Measurements from ENCODE around the gene LENG1. TPM values are rescaled to one million over a fixed set of nuclear protein-coding genes. Genes with fewer than 3 reads are reported as not detected.

The LENG1 gene
- total RNA-seq: 2.6 and 4.3 TPM in 2 replicates

GRCh38 chr19:54159352-54160181 is at the start of gene LENG1:
Gene LENG1 (minus strand): TSS chr19:54159721. CDS start chr19:54159695, 26 bp downstream.

DNA sequence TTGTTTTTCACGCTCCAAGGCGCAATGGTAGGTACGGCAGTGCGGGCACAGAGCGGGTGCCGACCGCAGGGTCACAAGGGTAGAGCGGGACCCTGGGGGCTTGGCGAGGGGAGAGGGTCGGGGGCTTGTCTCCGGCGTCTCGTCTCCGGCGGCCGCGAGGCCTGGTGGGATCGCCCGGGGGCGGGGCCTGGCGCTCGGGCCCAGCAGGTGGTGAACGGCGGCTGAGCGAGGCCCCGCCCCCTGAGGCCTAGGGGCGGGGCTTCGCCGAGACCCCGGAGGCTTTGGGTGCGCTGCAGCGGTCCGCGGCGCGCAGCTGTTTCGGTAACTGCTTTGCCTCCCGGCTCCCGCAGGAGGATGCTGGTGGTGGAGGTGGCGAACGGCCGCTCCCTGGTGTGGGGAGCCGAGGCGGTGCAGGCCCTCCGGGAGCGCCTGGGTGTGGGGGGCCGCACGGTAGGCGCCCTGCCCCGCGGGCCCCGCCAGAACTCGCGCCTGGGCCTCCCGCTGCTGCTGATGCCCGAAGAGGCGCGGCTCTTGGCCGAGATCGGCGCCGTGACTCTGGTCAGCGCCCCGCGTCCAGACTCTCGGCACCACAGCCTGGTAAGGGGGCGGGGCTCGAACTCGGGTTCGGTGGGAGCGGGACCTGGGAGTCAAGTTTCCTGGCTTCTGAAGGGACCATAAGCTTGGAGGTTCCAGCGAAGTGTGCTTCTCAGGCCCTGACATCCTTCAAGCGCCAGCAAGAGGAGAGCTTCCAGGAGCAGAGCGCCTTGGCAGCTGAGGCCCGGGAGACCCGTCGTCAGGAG is 31.7 kb upstream of the LENG1 start, which contains the start of gene TSEN34:
Gene TSEN34 (plus strand): TSS at position 298 of the 800 bp plus-strand sequence. CDS start 57 bp downstream, at position 355.

GRCh38 chr19:54189145-54189734 is 29.7 kb upstream of the LENG1 start, which contains the start of gene MBOAT7:
Gene MBOAT7 (minus strand): TSS chr19:54189580. CDS start chr19:54188508, 1,072 bp downstream.

DNA sequence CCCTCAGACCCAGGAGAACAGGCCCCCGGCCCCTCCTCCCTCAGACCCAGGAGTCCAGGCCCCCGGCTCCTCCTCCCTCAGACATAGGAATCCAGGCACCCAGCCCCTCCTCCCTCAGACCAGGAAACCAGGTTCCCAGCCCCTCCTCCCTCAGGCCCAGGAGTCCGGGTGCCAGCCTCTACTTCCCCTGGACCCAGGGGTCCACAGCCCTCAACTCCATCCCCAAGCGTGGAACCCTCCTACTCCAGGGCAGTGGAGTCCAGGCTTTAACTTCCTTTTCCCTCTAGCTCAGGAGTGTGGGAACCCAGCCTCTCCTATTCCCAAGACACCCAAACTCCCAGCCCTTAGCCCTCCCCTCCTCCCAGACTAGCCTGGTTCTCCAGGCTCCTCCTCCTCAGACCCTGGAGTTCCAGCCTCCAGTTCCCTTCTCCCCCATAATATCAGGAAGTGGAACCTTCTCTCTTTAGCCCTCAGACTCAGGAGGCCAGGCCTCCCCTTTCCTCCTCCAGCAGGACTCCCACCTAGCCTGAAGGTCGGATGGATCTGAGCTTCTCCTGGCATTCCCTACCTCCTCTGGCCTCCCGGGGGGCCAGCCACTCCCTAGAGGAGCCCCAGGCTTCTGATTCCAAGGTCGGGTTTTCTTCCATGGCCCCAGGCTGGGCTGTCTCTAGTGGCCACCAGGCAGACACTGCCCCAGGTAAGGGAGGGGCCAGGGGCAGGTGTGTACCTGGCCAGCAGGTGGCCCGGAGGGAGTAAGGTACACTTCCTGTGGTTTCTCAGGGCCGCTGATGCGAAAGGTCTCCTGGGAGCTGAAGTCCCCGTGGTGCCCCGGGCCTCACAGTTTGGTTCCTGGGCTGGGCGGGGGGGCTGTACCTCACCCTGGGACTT is 13.2 kb upstream of the LENG1 start, which contains the start of gene TMC4:
Gene TMC4 (minus strand): TSS at position 690 of the 888 bp plus-strand sequence. CDS start 43 bp downstream, at position 647.

GRCh38 chr19:54137699-54138488 is 21.6 kb downstream of the LENG1 start, which contains the start of gene CNOT3:
Gene CNOT3 (plus strand): TSS chr19:54137762. CDS start chr19:54142979, 5,217 bp downstream.

DNA sequence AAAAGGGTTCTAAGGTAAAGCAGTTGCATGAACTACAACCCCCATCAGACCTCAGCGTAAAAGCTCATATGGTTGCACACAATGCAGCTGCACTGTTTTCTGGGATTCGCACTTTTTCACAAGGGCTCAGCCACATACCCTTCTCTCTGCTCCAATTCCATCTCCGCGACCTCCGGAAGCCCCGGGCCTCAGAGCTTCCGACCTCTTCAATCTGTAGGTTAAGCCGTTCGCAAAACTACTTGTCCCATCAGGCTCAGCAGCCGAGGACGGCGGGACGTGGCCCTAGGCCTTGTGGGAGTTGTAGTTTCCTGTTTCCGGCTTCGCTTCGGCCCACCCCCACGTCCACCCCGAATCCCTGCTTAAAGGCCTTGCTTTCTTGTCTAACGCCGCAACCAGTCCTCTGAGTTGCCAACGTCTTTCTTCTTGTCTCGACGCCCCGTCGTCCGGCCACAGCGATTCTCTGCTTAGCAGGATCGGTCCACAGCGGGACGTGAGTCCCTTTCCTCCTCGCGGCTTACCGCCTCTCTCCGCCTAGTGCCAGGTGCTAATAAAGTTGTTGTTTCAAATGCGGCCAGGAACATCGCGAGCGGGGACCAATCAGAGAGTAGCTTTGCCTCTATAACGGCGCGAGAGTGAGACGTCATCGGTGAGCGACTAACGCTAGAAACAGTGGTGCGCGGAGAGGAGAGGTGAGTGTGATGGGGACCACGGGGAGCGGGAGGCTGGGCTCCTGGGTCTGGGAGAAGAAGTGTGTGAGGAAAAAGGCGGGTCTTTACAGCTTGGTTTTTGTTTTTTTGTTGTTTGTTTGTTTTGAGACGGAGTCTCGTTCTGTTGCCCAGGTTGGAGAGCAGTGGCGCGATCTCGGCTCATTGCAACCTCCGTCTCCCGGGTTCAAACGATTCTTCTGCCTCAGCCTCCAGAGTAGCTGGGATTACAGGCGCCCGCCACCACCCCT is 44.1 kb downstream of the LENG1 start, which contains the start of the genes PRPF31 and TFPT:
Gene PRPF31 (plus strand): TSS at position 646 of the 955 bp plus-strand sequence. CDS start 2,525 bp downstream, outside the sequence.
Gene TFPT (minus strand): TSS at position 549 of the 955 bp plus-strand sequence. CDS start 388 bp downstream, at position 161.

Other genes starting within 250 kb of the LENG1 start
- 0.39 and 1.1 TPM in 2 replicates for gene CACNG8, start 196.8 kb downstream of the LENG1 start, total RNA-seq
- 0.68 and 1.8 TPM in 2 replicates for gene CACNG6, start 168.1 kb downstream of the LENG1 start, total RNA-seq
- gene VSTM1, start 95.8 kb downstream of the LENG1 start, total RNA-seq: not detected in 2 replicates
- not detected in 2 replicates for gene TARM1, start 78.4 kb downstream of the LENG1 start, total RNA-seq
- gene OSCAR, start 58.9 kb downstream of the LENG1 start, total RNA-seq: 0.69 TPM in 1 of 2 replicates, not detected in the other
- gene NDUFA3, start 56.9 kb downstream of the LENG1 start, total RNA-seq: 5.2 and 6.7 TPM in 2 replicates
- 16.7 and 22.3 TPM in 2 replicates for gene TFPT, start 44.1 kb downstream of the LENG1 start, total RNA-seq
- 38.3 and 47.2 TPM in 2 replicates for gene PRPF31, start 44.0 kb downstream of the LENG1 start, total RNA-seq
- gene CNOT3, start 22.0 kb downstream of the LENG1 start, total RNA-seq: 29.0 and 71.3 TPM in 2 replicates
- gene TMC4, start 13.4 kb upstream of the LENG1 start, total RNA-seq: 0.44 TPM in 1 of 2 replicates, not detected in the other
- gene MBOAT7, start 29.9 kb upstream of the LENG1 start, total RNA-seq: 146 and 153 TPM in 2 replicates
- gene TSEN34, start 31.6 kb upstream of the LENG1 start, total RNA-seq: 114 and 134 TPM in 2 replicates
- 2,120 and 2,256 TPM in 2 replicates for gene RPS9, start 41.1 kb upstream of the LENG1 start, total RNA-seq
- not detected in 2 replicates for gene LILRB3, start 63.3 kb upstream of the LENG1 start, total RNA-seq
- gene LILRA6, start 83.1 kb upstream of the LENG1 start, total RNA-seq: not detected in 2 replicates
- not detected in 2 replicates for gene LILRB5, start 97.6 kb upstream of the LENG1 start, total RNA-seq
- not detected in 2 replicates for gene LILRB2, start 121.4 kb upstream of the LENG1 start, total RNA-seq
- gene LILRA5, start 153.4 kb upstream of the LENG1 start, total RNA-seq: not detected in 2 replicates
- not detected in 2 replicates for gene LILRA4, start 179.4 kb upstream of the LENG1 start, total RNA-seq
- gene LAIR1, start 205.2 kb upstream of the LENG1 start, total RNA-seq: not detected in 2 replicates